CD14-positive monocyte (primary cell): ENCODE measurements around the gene TBXAS1. TPM values are rescaled to one million over a fixed set of nuclear protein-coding genes. Genes with fewer than 3 reads are reported as not detected.

Experiments used
- DNase-seq, 3 donors: peaks; one replicate each; pipeline ENCODE4 v3.0.0-alpha.2; 2011 to 2022
- H2AFZ ChIP-seq: 2 replicates; pipeline ENCODE4 v1.6.0; 2012; ENCODE audit warnings: mild to moderate bottlenecking, low read depth, low read length, inconsistent platforms; ENCODE audit not compliant: insufficient read depth, poor library complexity, severe bottlenecking
- H3K27ac ChIP-seq, 2 donors: 1 replicate in 1 of 2; 2 replicates in 1 of 2; pipeline ENCODE4 v1.5.1; 2012 to 2013; ENCODE audit warnings: low read length in 2 of 2, control low read depth in 1 of 2, inconsistent platforms in 1 of 2, low read depth in 1 of 2, mild to moderate bottlenecking in 1 of 2
- H3K27me3 ChIP-seq, 2 donors: one replicate each; pipeline versions ENCODE4 v1.6.0 to v1.6.1; 2011 to 2013; ENCODE audit warnings: low read length in 2 of 2; ENCODE audit not compliant: control insufficient read depth in 2 of 2, insufficient read depth in 2 of 2
- H3K36me3 ChIP-seq, 2 donors: replicated peaks in 1 of 2; 1 replicate in 1 of 2; 2 replicates in 1 of 2; pipeline versions ENCODE4 v1.5.1 to v1.6.1; 2012 to 2013; ENCODE audit warnings: low read length in 2 of 2, control low read depth in 1 of 2, inconsistent platforms in 1 of 2, mild to moderate bottlenecking in 1 of 2; ENCODE audit not compliant: insufficient read depth in 2 of 2, control insufficient read depth in 1 of 2
- H3K4me1 ChIP-seq, 2 donors: 1 replicate in 1 of 2; 2 replicates in 1 of 2; pipeline versions ENCODE4 v1.5.1 to v1.6.1; 2012 to 2013; ENCODE audit warnings: low read length in 2 of 2, control low read depth in 1 of 2, inconsistent platforms in 1 of 2, mild to moderate bottlenecking in 1 of 2, moderate library complexity in 1 of 2; ENCODE audit not compliant: insufficient read depth in 2 of 2, control insufficient read depth in 1 of 2
- H3K4me2 ChIP-seq: replicated peaks from 2 replicates; pipeline ENCODE3; 2012; ENCODE audit warnings: low read length, moderate library complexity, mild to moderate bottlenecking; ENCODE audit not compliant: poor library complexity, severe bottlenecking; ENCODE audit errors: extremely low read depth
- H3K4me3 ChIP-seq, 3 experiments: fragments of 200-600 bp in 1 of 3; sonication (generic) in 1 of 3; replicated peaks in 1 of 3; 1 replicate in 2 of 3; 2 replicates in 1 of 3; pipeline ENCODE4 v1.5.1; 2011 to 2013; ENCODE audit warnings: low read length in 3 of 3, mild to moderate bottlenecking in 3 of 3, control low read depth in 2 of 3, low read depth in 2 of 3, inconsistent platforms in 1 of 3, moderate library complexity in 1 of 3
- H3K79me2 ChIP-seq: 2 replicates; pipeline ENCODE4 v1.6.0; 2012; ENCODE audit warnings: mild to moderate bottlenecking, control low read depth, inconsistent platforms, low read length, moderate library complexity; ENCODE audit not compliant: insufficient read depth
- H3K9ac ChIP-seq: 2 replicates; pipeline ENCODE4 v1.6.0; 2017; ENCODE audit warnings: low read length, mild to moderate bottlenecking; ENCODE audit not compliant: insufficient read depth, poor library complexity, severe bottlenecking
- H3K9me3 ChIP-seq, 2 donors: replicated peaks in 1 of 2; 1 replicate in 1 of 2; 2 replicates in 1 of 2; pipeline versions ENCODE4 v1.5.1 to v1.6.1; 2012 to 2013; ENCODE audit warnings: low read length in 2 of 2, control low read depth in 1 of 2; ENCODE audit not compliant: control insufficient read depth in 1 of 2, insufficient read depth in 1 of 2
- H4K20me1 ChIP-seq: 2 replicates; pipeline ENCODE4 v1.6.0; 2012; ENCODE audit warnings: mild to moderate bottlenecking, low read length, control low read depth, moderate library complexity; ENCODE audit not compliant: insufficient read depth
- H3K27ac Mint-ChIP-seq, 7 donors: one replicate each; pipeline ENCODE4 v1.8.0; 2020; ENCODE audit warnings: mild to moderate bottlenecking in 7 of 7, mixed read lengths in 7 of 7, moderate library complexity in 6 of 7, inconsistent platforms in 2 of 7
- H3K27me3 Mint-ChIP-seq, 3 donors: one replicate each; pipeline ENCODE4 v1.8.0; 2021 to 2022; ENCODE audit warnings: low read depth in 3 of 3, mild to moderate bottlenecking in 3 of 3, mixed read lengths in 3 of 3, moderate library complexity in 3 of 3, inconsistent platforms in 1 of 3
- H3K36me3 Mint-ChIP-seq, 2 donors: one replicate each; pipeline ENCODE4 v1.8.0; 2020; ENCODE audit warnings: mixed read lengths in 2 of 2, inconsistent platforms in 1 of 2, mild to moderate bottlenecking in 1 of 2
- H3K4me1 Mint-ChIP-seq: one replicate; pipeline ENCODE4 v1.8.0; 2020; ENCODE audit warnings: mild to moderate bottlenecking, mixed read lengths
- H3K4me3 Mint-ChIP-seq, 2 donors: one replicate each; pipeline ENCODE4 v1.8.0; 2020; ENCODE audit warnings: mild to moderate bottlenecking in 2 of 2, mixed read lengths in 2 of 2, moderate library complexity in 1 of 2
- H3K9me3 Mint-ChIP-seq, 7 donors: one replicate each; pipeline ENCODE4 v1.8.0; 2020 to 2022; ENCODE audit warnings: mixed read lengths in 7 of 7, mild to moderate bottlenecking in 6 of 7, moderate library complexity in 6 of 7, inconsistent platforms in 2 of 7
- WGBS: methylation state at CpG from one replicate; pipeline ENCODE4 v1.1.5; 2013; ENCODE audit warnings: missing lambda C conversion rate; ENCODE audit not compliant: insufficient coverage; 5-methylcytosine and 5-hydroxymethylcytosine counted together
- intact Hi-C, 2 donors: fragments of 100-400 bp; cut with micrococcal nuclease; formaldehyde crosslinking; loops; one replicate each; pipeline versions ENCODE4 v1.15.0 to v1.15.1; 2023
- polyA plus RNA-seq, 3 donors: library from polyadenylated mRNA; depleted of rRNA in 1 of 3; unstranded in 2 of 3; stranded (reverse) in 1 of 3; fragments of 300-500 nt in 2 of 3; fragments of >200 nt in 1 of 3; fragmentation: Illumina TruSeq in 2 of 3; gene quantifications; 1 replicate in 2 of 3; 2 replicates in 1 of 3; pipeline ENCODE4 v1.2.3, GENCODE V29; 2012 to 2021
- TF ChIP-seq, protein P1 (sequence below): fragments of 200-600 bp; IDR thresholded peaks from one replicate; pipeline ENCODE4 v1.8.0; 2022; ENCODE audit warnings: antibody characterized with exemption, mild to moderate bottlenecking

The TBXAS1 gene
- polyA plus RNA-seq, 3 donors: 289 to 335 (median 298) TPM

DNA sequence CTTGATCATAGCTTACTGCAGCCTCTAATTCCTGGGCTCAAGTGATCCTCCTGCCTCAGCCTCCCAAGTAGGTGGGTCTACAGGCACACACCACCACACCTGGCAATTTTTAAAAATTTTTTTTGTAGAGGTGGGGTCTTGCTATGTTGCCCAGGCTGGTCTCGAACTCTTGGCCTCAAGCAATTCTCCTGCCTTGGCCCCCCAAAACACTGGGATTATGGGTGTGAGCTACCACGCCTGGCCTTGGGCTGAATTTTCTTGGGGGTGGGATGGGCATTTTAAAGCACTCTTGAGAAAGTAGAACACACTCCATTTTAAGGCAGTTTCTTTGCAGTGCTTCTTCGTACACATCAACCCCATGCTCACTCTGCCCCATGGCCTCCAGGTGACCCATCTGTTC is 28.7 kb downstream of the TBXAS1 start:
- peaks cover 18% of the 10 kb centered on the region for H4K20me1 ChIP-seq
- TF ChIP-seq, protein P1, sequence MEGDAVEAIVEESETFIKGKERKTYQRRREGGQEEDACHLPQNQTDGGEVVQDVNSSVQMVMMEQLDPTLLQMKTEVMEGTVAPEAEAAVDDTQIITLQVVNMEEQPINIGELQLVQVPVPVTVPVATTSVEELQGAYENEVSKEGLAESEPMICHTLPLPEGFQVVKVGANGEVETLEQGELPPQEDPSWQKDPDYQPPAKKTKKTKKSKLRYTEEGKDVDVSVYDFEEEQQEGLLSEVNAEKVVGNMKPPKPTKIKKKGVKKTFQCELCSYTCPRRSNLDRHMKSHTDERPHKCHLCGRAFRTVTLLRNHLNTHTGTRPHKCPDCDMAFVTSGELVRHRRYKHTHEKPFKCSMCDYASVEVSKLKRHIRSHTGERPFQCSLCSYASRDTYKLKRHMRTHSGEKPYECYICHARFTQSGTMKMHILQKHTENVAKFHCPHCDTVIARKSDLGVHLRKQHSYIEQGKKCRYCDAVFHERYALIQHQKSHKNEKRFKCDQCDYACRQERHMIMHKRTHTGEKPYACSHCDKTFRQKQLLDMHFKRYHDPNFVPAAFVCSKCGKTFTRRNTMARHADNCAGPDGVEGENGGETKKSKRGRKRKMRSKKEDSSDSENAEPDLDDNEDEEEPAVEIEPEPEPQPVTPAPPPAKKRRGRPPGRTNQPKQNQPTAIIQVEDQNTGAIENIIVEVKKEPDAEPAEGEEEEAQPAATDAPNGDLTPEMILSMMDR: no peak
- Mint-ChIP-seq H3K4me3 (no peak overlapping the region), H3K27me3 (peaks cover 0 to 4% (median 0%) of the 10 kb centered on the region in 3 donors), H3K36me3 (peaks cover 49 to 55% of the 10 kb centered on the region in 2 donors), H3K27ac (peak overlapping the region in 4 of 7 donors; percentile 13 to 95 (median 68)), H3K9me3 (peaks cover 0 to 9% (median 2%) of the 10 kb centered on the region in 7 donors), H3K4me1 (peaks cover 88% of the 10 kb centered on the region)
- H3K4me2 ChIP-seq: no peak overlapping the region
- peaks cover 98 to 100% of the 10 kb centered on the region in 2 donors for H3K4me1 ChIP-seq
- peak overlapping the region in 1 of 2 donors; percentile 92 for H3K27ac ChIP-seq
- H2AFZ ChIP-seq: no peak overlapping the region
- intact Hi-C loops: loop anchor here in 1 of 2 donors (5.0 kb wide), 2 partner anchors 45 to 80 kb away; partner anchors contain the start of gene HIPK2
- DNase-seq: no peak
- H3K27me3 ChIP-seq: no peaks in the 10 kb centered on the region
- H3K9me3 ChIP-seq: no peaks in the 10 kb centered on the region
- H3K79me2 ChIP-seq: peaks cover 83% of the 10 kb centered on the region
- no peak overlapping the region for H3K9ac ChIP-seq
- H3K4me3 ChIP-seq: no peak overlapping the region
- H3K36me3 ChIP-seq: peaks cover 4 to 11% of the 10 kb centered on the region in 2 donors
- no CpG with 5 or more reads among the region's 3 CpGs for WGBS

DNA sequence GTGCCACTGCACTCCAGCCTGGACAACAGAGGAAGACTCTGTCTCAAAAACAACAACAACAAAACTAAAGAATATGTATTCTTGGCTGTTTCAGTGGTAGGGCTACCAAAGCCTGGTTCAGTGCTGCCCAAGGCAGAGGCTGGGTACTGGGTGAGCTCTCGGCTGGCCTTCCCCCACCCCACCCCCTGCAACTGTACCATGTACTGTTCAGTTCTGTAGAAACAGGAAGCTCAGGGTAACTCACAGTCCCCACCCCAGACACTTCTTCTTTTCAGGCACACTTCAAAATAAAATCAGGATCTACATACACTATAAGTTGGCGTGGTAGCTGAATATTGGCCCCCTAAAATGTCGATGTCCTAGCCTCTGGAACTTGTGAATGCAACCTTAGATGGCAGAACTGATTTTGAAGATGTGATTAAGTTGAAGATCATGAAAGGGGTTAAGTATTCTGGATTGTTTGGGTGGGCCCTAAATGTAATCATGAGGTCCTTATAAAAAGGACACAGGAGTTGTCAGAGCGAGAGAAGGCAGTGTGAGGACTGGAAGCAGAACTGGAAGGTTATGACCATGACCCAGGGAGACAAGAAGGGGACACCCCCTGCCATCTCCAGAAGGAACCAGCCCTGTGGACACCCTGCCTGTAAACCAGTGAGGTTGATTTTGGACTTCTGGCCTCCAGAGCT is 31.2 kb downstream of the TBXAS1 start:
- Histone ChIP-seq H3K79me2 (peaks cover 82% of the 10 kb centered on the region), H3K4me3 (peak overlapping the region in 1 of 3 experiments; percentile 44), H3K9me3 (peaks cover 2 to 7% of the 10 kb centered on the region in 2 donors), H3K9ac (peak overlapping the region; percentile 57), H3K27me3 (no peaks in the 10 kb centered on the region), H3K36me3 (peaks cover 8 to 21% of the 10 kb centered on the region in 2 donors), H3K27ac (peak overlapping the region; percentile 80 to 92), H3K4me1 (peaks cover 74 to 77% of the 10 kb centered on the region in 2 donors), H4K20me1 (peaks cover 22% of the 10 kb centered on the region), H3K4me2 (peak overlapping the region; percentile 59), H2AFZ (no peak overlapping the region)
- Mint-ChIP-seq H3K4me1 (peaks cover 70% of the 10 kb centered on the region), H3K36me3 (peaks cover 44 to 54% of the 10 kb centered on the region in 2 donors), H3K27ac (peak overlapping the region; percentile 96 to 98 (median 98)), H3K9me3 (peaks cover 2 to 15% (median 9%) of the 10 kb centered on the region in 7 donors), H3K4me3 (peak overlapping the region; percentile 56 to 80), H3K27me3 (no peaks in the 10 kb centered on the region)
- TF ChIP-seq, protein P1: no peak
- intact Hi-C loops: no loop called here
- DNase-seq: peak; percentile 87 to 92 (median 91)
- WGBS: 0% methylated on average over 3 of the region's 4 CpGs
